ENCODE measurements around the gene AKAP12.

The AKAP12 gene

GRCh38 chr6:151255811-151256210 is 16.0 kb downstream of the AKAP12 start:
- Histone ChIP-seq H3K4me1 (ENCODE audit: insufficient read depth, low read length) (no peaks in the 10 kb centered on the region), H3K4me3 (ENCODE audit: low read depth in 1 of 2, low read length in 2 of 2) (no peak overlapping the region), H3K27ac (ENCODE audit: low read length) (no peak overlapping the region), H3K36me3 (ENCODE audit: insufficient read depth, low read length) (no peaks in the 10 kb centered on the region), H3K9ac (ENCODE audit: low read depth, low read length) (no peak overlapping the region), H4K20me1 (ENCODE audit: insufficient read depth, low read length) (no peaks in the 10 kb centered on the region), H3K9me3 (ENCODE audit: insufficient read depth, low read length, severe bottlenecking) (no peaks in the 10 kb centered on the region), H3K27me3 (ENCODE audit: insufficient read depth, low read length, poor library complexity) (no peaks in the 10 kb centered on the region), H3K79me2 (ENCODE audit: insufficient read depth, low read length) (no peaks in the 10 kb centered on the region), H2AFZ (ENCODE audit: low read depth, low read length) (no peak overlapping the region), H3K4me2 (ENCODE audit: insufficient read depth, low read length) (no peak overlapping the region)
- ATAC-seq (ENCODE audit: insufficient read depth, low read depth) (no peak), DNase-seq (no peak)
- TF ChIP-seq EZH2 (IDR thresholded peaks at IDR 0.05; ENCODE audit: borderline replicate concordance, low read depth, low read length, severe bottlenecking) = no peak
- TF ChIP-seq, protein P1, sequence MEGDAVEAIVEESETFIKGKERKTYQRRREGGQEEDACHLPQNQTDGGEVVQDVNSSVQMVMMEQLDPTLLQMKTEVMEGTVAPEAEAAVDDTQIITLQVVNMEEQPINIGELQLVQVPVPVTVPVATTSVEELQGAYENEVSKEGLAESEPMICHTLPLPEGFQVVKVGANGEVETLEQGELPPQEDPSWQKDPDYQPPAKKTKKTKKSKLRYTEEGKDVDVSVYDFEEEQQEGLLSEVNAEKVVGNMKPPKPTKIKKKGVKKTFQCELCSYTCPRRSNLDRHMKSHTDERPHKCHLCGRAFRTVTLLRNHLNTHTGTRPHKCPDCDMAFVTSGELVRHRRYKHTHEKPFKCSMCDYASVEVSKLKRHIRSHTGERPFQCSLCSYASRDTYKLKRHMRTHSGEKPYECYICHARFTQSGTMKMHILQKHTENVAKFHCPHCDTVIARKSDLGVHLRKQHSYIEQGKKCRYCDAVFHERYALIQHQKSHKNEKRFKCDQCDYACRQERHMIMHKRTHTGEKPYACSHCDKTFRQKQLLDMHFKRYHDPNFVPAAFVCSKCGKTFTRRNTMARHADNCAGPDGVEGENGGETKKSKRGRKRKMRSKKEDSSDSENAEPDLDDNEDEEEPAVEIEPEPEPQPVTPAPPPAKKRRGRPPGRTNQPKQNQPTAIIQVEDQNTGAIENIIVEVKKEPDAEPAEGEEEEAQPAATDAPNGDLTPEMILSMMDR (IDR thresholded peaks at IDR 0.05; ENCODE audit: borderline replicate concordance, extremely low read depth, low read length, poor library complexity, severe bottlenecking) = no peak

- no peak for DNase-seq
- no peaks in the 10 kb centered on the region for H3K79me2 ChIP-seq (ENCODE audit: insufficient read depth, low read length)
- no peak for ATAC-seq (ENCODE audit: insufficient read depth, low read depth)
Observed at GRCh38 chr6:151257985-151258445, 18.2 kb downstream of the AKAP12 start.

GRCh38 chr6:151260205-151260604 is 20.4 kb downstream of the AKAP12 start:
- no peak for ATAC-seq (ENCODE audit: insufficient read depth, low read depth)
- Histone ChIP-seq H3K36me3 (ENCODE audit: insufficient read depth, low read length) (no peaks in the 10 kb centered on the region), H4K20me1 (ENCODE audit: insufficient read depth, low read length) (no peaks in the 10 kb centered on the region), H3K27ac (ENCODE audit: low read length) (no peak overlapping the region), H3K79me2 (ENCODE audit: insufficient read depth, low read length) (no peaks in the 10 kb centered on the region), H3K9me3 (ENCODE audit: insufficient read depth, low read length, severe bottlenecking) (no peaks in the 10 kb centered on the region), H3K4me2 (ENCODE audit: insufficient read depth, low read length) (no peak overlapping the region), H2AFZ (ENCODE audit: low read depth, low read length) (no peak overlapping the region), H3K4me1 (ENCODE audit: insufficient read depth, low read length) (no peaks in the 10 kb centered on the region), H3K27me3 (ENCODE audit: insufficient read depth, low read length, poor library complexity) (no peaks in the 10 kb centered on the region), H3K9ac (ENCODE audit: low read depth, low read length) (no peak overlapping the region), H3K4me3 (ENCODE audit: low read depth in 1 of 2, low read length in 2 of 2) (no peak overlapping the region)
- TF ChIP-seq EZH2 (IDR thresholded peaks at IDR 0.05; ENCODE audit: borderline replicate concordance, low read depth, low read length, severe bottlenecking) = no peak
- TF ChIP-seq, protein P1 (IDR thresholded peaks at IDR 0.05; ENCODE audit: borderline replicate concordance, extremely low read depth, low read length, poor library complexity, severe bottlenecking) = no peak
- no peak for DNase-seq

More at GRCh38 chr6:151257985-151258445, 18.2 kb downstream of the AKAP12 start:
- no peak overlapping the region for H3K9ac ChIP-seq (ENCODE audit: low read depth, low read length)
- no peak overlapping the region for H2AFZ ChIP-seq (ENCODE audit: low read depth, low read length)
- TF ChIP-seq, protein P1 (IDR thresholded peaks at IDR 0.05; ENCODE audit: borderline replicate concordance, extremely low read depth, low read length, poor library complexity, severe bottlenecking) = no peak
- TF ChIP-seq EZH2 (IDR thresholded peaks at IDR 0.05; ENCODE audit: borderline replicate concordance, low read depth, low read length, severe bottlenecking) = no peak
- no peaks in the 10 kb centered on the region for H3K36me3 ChIP-seq (ENCODE audit: insufficient read depth, low read length)
- H3K9me3 ChIP-seq (ENCODE audit: insufficient read depth, low read length, severe bottlenecking) = no peaks in the 10 kb centered on the region
- H3K27ac ChIP-seq (ENCODE audit: low read length) = no peak overlapping the region
- H3K4me3 ChIP-seq (ENCODE audit: low read depth in 1 of 2, low read length in 2 of 2) = no peak overlapping the region
- no peaks in the 10 kb centered on the region for H3K27me3 ChIP-seq (ENCODE audit: insufficient read depth, low read length, poor library complexity)
- no peak overlapping the region for H3K4me2 ChIP-seq (ENCODE audit: insufficient read depth, low read length)
- H3K4me1 ChIP-seq (ENCODE audit: insufficient read depth, low read length) = no peaks in the 10 kb centered on the region
- no peaks in the 10 kb centered on the region for H4K20me1 ChIP-seq (ENCODE audit: insufficient read depth, low read length)

GRCh38 chr6:151263035-151263434 is 23.3 kb downstream of the AKAP12 start:
- no peak overlapping the region for H3K4me3 ChIP-seq (ENCODE audit: low read depth in 1 of 2, low read length in 2 of 2)
- H3K4me2 ChIP-seq (ENCODE audit: insufficient read depth, low read length) = no peak overlapping the region
- H3K36me3 ChIP-seq (ENCODE audit: insufficient read depth, low read length) = no peaks in the 10 kb centered on the region
- H3K27me3 ChIP-seq (ENCODE audit: insufficient read depth, low read length, poor library complexity) = peaks cover 11% of the 10 kb centered on the region
- no peaks in the 10 kb centered on the region for H3K79me2 ChIP-seq (ENCODE audit: insufficient read depth, low read length)
- ATAC-seq (ENCODE audit: insufficient read depth, low read depth) (no peak), DNase-seq (no peak)
- no peak overlapping the region for H3K27ac ChIP-seq (ENCODE audit: low read length)
- H4K20me1 ChIP-seq (ENCODE audit: insufficient read depth, low read length) = no peaks in the 10 kb centered on the region
- TF ChIP-seq, protein P1 (IDR thresholded peaks at IDR 0.05; ENCODE audit: borderline replicate concordance, extremely low read depth, low read length, poor library complexity, severe bottlenecking) = no peak
- TF ChIP-seq EZH2 (IDR thresholded peaks at IDR 0.05; ENCODE audit: borderline replicate concordance, low read depth, low read length, severe bottlenecking) = no peak
- H3K9me3 ChIP-seq (ENCODE audit: insufficient read depth, low read length, severe bottlenecking) = no peaks in the 10 kb centered on the region
- no peak overlapping the region for H2AFZ ChIP-seq (ENCODE audit: low read depth, low read length)
- no peaks in the 10 kb centered on the region for H3K4me1 ChIP-seq (ENCODE audit: insufficient read depth, low read length)
- no peak overlapping the region for H3K9ac ChIP-seq (ENCODE audit: low read depth, low read length)
